T-helper 2 cell treated with Interferon-gamma antibody and Interleukin-4, amounts not matched to agents 100 ng/mL and 5 ng/mL, for 36 hours (primary cell): ENCODE results near the gene FOSL1. TPM values are rescaled to one million over a fixed set of nuclear protein-coding genes. Genes with fewer than 3 reads are reported as not detected.

Experiments
- intact Hi-C: fragments of 100-400 bp; cut with micrococcal nuclease; formaldehyde crosslinking; loops from one replicate; pipeline ENCODE4 v1.15.1; 2023
- total RNA-seq: library from RNA; stranded (reverse); gene quantifications from 2 replicates; pipeline ENCODE4 v1.2.3, GENCODE V29; 2022

FOSL1 gene
- total RNA-seq, 1 donor from 2014 or later: 4.5 TPM

DNA sequence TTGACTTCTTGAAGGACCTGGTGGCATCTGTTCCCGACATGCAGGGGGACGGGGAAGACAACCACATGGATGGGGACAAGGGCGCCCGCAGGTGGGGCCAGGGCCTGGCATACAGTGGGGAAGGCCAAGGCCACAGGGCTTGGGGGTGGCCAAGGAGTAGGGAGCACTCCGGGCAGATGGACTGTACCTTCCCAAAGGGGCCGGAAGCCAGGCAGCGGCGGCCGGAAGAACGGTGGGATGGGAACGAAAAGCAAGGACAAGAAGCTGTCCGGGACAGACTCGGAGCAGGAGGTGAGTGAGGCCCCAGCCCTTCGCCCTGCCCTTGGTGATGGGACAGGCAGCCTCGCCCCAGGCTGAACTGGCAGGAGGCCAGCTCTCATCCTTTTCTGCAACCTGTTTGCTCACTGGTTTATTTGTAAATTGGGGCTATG, 20.2 kb upstream of the FOSL1 start:
- intact Hi-C loops: no loop called here

DNA sequence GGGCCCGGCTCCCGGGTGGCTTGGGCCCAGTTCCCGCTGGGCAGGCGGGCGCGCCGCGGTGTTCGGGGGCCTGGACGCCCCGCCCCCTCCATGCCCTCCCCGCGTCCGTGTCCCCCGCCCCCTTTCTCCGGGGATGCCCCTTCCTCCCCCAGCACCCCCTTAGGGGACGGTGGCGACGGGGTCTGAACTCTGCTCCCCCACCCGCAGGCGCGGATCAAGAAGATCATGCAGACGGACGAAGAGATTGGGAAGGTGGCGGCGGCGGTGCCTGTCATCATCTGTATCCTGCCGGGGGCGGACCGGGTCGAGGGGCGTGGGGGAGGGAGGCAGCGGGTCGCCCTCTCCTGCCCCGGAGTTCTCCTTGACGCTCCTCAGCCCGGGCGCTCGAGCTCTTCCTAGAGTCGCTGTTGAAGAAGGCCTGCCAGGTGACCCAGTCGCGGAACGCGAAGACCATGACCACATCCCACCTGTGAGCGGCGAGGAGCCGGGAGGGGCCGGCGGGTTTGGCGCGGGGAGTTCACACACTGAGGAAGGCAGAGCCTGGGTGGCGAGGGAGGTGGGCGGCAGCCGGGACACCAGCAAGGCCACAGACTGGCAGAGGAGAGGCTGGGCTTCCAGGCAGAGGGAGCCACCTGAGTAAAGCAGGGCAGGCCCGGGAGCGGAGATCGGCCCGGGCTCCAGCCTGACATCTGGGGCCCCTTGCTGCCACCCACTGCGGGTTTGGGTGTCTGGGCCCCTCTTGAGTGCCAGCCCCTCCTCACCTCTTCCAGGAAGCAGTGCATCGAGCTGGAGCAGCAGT, 19.6 kb upstream of the FOSL1 start:
- intact Hi-C loops: loop anchor here (1.0 kb wide), 8 partner anchors 9 to 304 kb away; partner anchors contain the start of genes CFL1, FIBP, FOSL1 and PCNX3

DNA sequence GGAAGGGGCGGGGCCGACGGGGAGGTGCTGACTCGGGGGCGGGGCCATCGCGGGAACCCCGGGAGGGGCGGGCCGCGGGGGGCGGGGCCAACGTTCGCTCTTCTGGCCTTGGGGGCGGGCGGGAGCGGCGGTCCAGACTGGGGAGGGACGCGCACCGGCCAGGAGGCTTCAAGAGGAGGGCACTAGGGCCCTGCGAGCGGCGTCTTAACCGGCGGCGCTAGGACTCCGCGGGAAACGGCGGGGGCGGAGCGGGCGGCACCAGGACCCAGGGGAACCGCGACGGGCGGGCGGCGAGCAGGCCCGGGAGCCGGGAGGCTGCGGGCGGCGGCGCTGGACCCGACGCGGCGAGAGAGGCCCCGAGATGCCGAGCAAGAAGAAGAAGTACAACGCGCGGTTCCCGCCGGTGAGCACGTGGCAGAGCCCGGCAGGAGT, 19.0 kb upstream of the FOSL1 start, which contains the start of gene DRAP1:
Gene DRAP1, plus strand, starts transcription at position 286 of the 432 bp plus-strand sequence. Its CDS starts 76 bp downstream, at position 362.
- intact Hi-C loops: loop anchor here (1.0 kb wide), 8 partner anchors 9 to 304 kb away; partner anchors contain the start of genes CFL1, FIBP, FOSL1 and PCNX3

DNA sequence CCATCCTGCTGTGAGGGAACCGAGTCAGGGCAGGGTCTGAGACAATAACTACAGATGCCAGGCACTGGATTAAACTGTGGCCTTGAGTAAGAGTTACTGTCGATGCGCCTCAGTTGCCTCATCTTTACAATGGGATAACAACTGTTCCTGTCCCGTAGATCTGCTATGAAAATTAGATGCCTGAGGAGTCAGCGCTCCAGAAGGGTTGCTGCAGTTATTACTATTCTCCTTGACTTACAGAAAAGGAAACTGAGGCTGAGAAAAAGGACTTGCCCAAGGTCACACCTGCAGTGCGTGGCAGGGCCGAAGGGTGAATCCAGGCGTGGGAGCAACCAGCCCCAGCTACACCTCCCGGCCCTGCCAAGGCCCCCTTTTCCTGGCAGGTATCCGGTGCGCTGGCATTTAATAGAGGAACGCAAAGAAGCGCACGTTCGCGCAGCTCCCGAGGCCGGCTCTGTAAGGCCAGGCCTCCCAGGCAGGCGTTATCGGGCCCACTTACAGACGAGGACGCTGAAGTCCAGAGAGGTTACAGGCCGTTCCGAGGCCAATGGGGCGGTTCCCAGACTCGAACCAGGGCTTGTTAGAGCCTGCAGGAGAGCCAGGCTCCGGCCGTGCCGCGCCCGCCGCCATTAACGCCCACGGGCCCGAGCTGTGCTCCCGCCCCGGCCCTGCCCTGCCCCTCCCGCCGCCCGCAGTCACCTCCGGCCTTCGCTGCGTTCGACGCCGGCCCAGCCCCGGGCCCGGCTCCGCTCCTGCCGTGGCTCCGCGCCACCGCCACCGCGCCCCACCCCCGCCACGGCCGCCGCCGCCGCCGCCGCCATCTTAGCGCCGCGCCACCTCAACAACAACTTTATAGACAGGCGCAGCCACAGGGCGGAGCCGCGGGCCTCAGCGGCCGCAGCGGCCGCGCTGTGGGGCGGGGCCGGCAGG, 18.3 kb upstream of the FOSL1 start, which contains the start of gene C11orf68:
Gene C11orf68, minus strand, starts transcription at position 852 of the 930 bp plus-strand sequence. Its CDS starts 31 bp downstream, at position 821.
- intact Hi-C loops: loop anchor here (1.0 kb wide), 8 partner anchors 10 to 303 kb away; partner anchors contain the start of genes CFL1, FIBP, FOSL1 and PCNX3

DNA sequence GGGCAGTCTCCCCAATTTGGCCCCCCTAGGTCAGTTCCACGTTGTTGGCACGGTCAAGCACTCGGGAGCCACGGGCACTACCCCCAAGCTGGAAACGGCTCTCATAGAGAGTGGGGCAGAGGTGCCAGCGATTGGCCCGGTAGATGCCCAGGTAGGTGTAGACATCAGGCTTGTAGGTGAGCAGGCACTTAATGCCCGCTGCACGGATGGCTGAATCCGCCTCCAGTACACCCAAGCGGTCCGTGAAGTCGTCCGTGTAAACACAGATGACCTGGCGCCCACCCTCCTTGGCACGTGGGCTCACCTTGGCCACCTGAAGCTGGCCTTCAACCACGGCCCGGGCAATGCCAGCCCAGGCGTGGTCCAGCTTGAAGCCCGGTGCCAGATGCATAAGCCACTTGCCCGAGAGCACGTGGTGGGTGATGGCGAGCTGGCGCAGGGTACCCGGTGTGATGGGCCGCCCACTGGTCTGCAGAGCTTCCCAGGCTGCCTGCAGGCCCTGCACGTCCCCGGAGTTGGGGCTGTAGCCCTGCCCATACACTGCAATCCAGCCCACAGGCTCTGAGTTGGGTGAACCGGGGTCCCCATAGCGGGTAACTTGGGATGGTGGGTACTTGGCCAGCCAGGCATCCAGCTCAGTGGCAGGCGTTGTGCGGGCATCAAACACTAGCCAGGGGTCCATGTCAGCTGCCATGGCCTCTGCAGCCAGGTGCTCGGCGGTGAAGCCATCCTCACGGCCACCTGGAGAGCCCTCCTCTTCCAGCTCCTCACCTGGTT, 17.4 kb upstream of the FOSL1 start:
- intact Hi-C loops: no loop called here

DNA sequence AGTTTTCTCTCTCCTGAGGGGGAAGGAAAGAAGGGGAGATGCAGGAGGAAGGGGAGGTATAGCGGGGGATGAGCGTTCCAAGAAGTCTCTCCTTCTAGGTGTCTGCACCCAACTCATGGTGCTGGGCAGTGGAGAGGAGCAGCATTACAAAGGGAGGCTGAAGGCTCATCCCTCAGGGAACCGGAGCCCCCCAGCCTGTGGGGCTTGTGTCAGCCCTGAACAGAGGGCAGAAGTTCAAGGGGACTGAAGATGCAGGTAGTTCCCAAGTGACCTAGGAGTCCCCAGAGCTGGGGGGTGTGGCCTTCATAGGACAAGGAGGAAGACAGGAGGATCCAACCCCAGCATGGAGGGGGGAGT, 16.9 kb upstream of the FOSL1 start:
- intact Hi-C loops: no loop called here

DNA sequence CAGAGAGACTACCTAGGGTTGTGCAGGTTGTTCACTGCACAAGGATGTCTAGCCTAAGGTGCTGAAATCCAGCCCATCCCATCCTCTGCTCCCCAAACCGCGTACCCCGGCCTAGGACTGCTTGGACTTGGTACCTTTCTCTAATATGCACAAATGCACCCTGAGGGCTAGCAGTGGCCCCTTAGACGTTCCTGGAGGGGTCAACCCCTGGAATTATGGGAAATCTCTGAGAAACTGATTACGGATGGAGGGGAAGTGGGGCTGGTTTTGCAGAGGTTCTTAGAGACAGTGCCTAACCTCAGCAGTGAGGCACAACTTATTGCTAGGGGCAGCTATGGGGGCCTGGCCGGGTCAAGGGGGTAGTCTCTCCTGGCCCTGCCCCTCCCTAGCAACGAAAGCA, 16.2 kb upstream of the FOSL1 start:
- intact Hi-C loops: no loop called here

DNA sequence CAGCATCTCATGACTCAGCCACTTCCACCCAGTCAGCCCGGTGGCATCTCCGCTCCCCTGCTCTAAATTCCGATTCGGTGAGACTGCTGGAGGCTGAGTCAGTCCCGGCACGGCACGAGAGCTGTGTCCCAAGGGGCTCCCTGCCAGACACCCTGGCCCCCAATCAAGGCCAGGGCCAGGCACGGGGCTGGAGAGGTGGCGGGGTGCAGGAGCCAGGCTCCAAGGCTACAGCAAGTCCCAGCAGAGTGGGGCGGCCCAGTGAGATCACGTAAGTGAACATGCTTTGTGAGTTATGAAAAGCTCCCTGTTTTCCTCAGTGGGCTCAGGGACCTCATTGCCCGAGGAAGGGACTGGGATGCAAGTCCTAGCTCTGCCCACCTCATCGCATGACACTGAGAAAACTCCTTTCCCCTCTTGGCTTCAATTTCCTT, 15.6 kb upstream of the FOSL1 start:
- intact Hi-C loops: no loop called here

DNA sequence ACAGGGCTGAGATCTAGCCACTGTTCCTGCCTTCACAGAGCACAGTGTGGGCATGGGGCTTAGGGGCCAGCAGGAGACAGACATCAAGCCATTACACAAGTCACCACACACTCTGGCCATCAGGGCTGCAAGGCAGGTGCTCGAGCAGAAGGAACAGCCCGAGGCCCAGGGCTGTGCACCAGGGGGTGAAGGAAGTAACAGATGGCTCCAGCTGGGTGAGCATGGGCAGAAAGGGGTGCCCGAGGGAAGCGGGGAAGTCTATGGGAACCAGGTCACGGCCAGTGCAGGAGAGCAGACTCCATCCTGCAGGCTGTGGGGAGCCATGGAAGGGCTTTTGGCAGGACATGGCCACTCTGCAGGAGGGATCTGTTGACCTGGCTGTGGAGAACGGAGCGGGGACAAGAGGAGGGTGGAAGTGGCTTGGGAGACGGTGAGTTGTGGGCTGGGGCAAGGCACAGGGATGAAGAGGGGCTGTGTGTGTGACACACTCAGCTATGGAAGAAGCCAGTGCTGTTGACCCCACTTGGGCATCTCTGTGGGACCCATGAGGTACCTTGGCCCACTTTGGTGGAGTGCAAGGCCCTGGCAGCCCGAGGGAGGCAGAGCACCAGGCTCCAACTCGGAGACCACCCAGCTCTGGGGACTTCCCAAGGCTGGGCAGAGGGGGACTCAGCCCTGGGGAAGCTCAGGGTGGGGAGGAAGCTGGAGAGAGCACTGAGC, 15.1 kb upstream of the FOSL1 start:
- intact Hi-C loops: no loop called here

DNA sequence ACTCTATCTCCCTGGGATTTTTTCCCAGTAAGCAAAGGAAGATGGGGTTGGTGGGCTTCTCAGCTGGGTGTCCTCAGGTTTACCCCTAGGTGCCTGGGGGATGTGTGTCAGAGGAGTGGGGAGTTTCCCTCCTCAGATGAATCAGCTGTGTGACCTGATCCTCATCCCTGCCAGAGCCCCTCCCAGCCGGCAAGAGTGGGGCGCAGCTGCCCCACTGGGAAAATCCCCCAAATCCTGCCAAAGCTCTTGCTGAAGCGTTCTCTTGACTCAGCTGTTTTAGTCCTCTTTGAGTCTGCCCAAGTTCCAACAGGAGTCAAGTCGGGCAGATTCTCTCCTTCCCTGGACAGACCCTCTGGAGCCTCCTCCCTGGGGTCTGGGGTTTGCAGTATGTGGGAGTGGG, 12.7 kb upstream of the FOSL1 start:
- intact Hi-C loops: no loop called here

DNA sequence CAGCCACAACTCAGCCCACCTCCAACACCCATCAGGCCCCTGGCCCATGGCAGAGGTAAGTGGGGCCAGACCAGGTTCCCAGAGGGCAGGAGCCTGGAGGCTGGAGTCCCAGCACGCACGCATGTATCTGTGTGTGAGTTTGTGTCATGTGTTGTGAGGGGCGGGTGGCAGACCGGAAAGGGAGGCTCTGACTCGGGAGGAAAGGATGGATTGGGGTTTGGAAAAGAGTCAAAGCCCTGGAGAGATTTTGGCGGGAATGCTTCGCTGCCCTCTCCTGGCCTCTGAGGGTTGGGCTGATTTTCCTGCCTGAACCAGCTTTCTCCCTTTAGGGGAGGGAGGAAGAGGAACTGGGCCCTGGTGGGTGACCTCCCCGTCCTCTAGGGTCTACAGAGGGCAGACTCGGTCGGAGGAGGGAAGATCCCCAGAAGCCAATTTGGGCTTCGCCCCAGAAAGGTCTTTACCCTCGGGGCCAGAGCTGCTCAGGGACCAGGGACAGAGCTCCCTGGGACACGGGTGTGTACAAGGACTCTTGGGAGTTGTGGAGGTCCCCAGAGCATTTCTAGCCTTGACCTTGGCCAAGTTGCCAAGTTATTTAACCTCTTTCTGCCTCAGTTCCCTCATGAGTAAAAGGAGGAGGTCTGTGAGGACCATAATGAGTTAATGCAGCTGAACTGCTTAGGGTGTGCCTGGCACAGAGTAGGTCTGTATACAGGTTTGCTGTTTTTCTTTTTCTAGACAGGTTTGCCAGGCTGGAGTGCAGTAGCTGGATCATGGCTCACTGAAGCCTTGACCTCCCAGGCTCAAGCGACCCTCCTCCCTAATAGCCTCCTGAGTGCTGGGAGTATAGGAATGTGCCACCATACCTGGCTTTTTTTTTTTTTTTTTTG, 11.7 kb upstream of the FOSL1 start:
- intact Hi-C loops: no loop called here

DNA sequence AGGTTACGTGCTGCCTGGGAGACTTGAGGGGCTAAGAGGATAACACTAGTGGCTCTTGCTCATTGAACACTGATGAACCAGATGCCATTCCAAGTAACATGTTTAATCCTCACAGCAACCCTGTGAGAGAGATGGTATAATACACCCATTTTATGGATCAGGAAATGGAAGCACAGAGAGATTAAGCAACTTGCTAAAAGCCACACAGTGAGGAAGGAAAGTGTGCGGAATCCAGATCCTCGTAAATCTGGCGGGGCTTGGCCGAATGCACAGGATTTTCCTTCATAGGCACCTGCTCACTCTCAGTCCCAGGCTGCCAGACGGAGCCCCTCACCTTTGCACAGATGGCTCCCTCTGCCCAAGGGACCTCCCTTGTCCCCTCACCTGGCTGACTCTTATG, 7.7 kb upstream of the FOSL1 start:
- intact Hi-C loops: no loop called here

DNA sequence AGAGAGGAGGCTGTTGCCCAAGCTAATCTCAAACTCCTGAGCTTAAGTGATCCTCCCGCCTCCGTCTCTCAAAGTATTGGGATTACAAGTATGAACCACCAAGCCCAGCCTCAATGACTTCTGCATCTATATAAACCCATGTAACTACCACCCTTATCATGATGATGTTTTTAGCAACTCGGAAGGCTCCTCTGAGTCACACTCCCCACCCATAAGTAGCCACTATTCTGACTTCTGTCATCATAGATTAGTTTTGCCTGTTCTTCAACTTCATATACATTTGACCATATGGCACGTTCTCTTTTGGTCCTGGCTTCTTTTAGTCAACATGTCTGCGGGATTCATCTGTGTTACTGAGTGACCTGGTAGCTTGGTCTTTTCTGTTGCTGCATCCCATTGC, 6.4 kb upstream of the FOSL1 start:
- intact Hi-C loops: no loop called here

DNA sequence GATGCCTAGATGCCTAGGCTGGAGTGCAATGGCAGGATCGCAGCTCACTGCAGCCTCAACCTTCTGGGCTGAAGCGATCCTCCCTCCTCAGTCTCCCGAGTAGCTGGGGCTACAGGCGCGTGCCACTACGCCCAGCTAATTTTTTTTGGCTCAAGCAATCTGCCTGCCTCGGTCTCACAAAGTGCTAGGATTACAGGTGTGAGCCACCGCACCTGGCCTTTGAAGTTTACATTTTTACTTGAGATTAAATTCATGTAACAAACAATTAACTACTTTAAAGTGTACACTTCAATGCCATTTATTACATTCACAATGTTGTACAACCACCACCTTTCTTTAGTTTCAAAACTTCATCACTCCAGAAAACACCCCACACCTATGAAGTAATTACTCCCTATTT, 3.5 kb upstream of the FOSL1 start:
- intact Hi-C loops: no loop called here

DNA sequence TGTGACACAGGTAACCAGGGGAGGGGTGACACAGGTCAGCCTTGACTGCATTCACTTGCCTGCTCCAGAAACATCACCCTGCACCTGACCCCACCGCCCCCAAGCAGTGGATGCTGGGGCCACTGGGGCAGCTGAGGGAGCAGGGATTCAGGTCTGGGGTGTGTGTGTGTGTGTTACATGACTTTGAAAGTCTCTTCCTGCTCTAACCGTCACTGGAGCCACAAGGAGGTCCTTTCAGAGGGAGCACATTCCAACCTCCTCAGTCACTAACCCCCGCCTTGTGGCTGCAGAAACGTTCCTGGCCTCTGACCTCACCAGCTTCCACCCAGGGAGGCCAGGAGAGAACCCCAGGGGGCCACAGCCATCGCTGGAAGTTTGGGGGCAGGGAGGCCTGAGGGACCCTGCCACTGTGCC, 2.9 kb upstream of the FOSL1 start:
- intact Hi-C loops: no loop called here

DNA sequence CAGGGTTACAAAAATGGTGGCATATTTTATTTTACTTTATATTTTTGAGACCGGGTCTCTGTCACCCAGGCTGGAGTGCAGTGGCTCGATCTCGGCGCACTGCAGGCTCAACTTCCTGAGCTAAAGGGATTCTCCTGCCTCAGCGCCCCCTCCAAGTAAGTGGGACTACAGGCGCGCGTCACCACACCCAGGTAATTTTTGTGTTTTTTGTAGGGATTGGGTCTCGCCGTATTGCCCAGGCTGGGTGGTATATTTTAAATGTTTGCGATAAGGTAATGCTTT, 652 bp upstream of the FOSL1 start:
- intact Hi-C loops: loop anchor here (1.0 kb wide), 2 partner anchors 11 to 18 kb away; partner anchors contain the start of genes C11orf68, CCDC85B and DRAP1

DNA sequence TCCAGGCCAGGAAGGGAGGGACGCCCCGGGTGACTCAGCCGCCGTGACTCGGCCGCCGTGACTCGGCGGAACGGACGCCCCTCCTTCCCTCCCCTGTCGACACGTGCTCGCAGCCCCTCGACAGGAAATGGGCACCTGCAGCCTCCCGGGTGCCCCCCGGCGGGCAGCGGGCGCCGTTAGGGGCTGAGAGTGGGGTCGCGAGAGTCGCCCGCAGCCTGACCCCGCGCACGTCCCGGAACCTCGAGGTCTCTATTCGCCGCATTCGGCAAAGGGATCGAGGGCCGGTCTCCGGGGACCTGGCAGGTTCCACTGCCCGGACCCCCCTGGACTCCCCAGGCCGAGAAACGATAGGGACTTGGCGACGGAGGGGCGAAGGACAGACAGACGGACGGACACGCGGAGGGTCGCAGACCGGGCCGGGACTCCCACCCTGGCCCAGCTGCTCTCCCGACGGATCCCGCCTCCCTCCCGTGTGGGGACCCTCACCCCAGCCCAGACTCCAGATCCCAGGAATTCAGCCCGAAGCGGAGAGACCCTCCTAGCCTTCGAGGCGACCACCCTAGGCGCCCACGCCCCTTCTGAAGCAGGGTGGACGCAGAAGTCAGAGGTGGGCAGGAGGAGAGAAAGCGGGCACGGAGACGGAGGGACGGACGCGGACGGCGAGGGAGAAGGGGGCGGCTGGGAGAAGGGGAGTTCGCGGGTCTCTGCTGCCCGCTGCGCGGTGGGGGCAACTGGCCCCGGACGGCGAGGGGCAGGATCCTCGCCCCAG, 648 bp downstream of the FOSL1 start:
- intact Hi-C loops: loop anchor here (1.0 to 10.0 kb wide), 3 partner anchors 9 to 115 kb away; partner anchors contain the start of genes AP5B1, C11orf68, CCDC85B and DRAP1

DNA sequence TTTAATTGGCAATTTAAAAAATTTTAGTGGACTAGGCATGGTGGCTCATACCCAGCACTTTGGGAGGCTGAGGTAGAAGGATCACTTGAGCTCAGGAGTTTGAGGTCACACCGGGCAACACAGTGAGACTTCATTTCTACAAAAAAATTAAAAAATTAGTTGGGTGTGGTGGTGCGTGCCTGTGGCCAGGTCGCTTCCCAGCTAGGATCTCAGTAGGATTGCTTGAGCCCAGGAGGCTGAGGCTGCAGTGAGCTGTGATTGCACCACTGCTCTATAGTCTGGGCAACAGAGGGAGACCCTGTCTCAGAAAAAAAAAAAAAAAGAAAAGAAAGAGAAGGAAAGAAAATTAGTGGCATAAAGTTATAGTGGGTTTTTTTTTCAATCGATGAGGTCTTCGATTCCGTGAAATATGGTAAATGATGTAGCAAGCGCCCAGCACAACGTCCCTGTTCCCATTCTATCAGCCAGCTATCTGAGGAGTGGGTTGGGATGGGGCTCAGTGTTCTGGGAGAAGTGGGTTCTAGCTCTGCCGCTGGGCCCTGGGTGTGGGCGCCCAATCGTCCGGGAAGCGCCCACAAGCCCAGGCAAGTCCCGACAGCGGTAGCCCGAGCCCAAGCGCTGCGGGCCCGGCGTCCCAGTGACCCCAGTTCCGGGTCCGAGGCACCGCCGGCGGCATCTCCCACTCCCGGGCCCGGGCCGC, 1.4 kb downstream of the FOSL1 start:
- intact Hi-C loops: loop anchor here (10.0 kb wide), 1 partner anchor 114 kb away; the partner anchor contains the start of genes AP5B1 and OVOL1
